GM12865 (cell line): ENCODE data around the gene SCYL2.

Experiments used
- DNase-seq: peaks from one replicate; pipeline ENCODE4 v3.0.0; 2010; ENCODE audit warnings: low read depth
- H3K4me3 ChIP-seq: 2 replicates; pipeline ENCODE4 v1.5.1; 2011; ENCODE audit warnings: mild to moderate bottlenecking, low read depth, low read length, control low read depth
- CTCF ChIP-seq: IDR thresholded peaks from 2 replicates; pipeline ENCODE4 v1.5.1; 2011; ENCODE audit warnings: low read length, control low read depth, low read depth, inconsistent platforms; ENCODE audit not compliant: insufficient read depth; ENCODE audit errors: missing control alignments

SCYL2 gene

GRCh38 chr12:100376161-100376560 is 109.2 kb downstream of the SCYL2 start:
- H3K4me3 ChIP-seq, result no peak overlapping the region
- no peak for DNase-seq
- TF ChIP-seq CTCF, result no peak

- no peak for DNase-seq
- TF ChIP-seq CTCF, result no peak
- H3K4me3 ChIP-seq, result no peak overlapping the region
Observed at GRCh38 chr12:100381379-100381778, 114.4 kb downstream of the SCYL2 start.

GRCh38 chr12:100382338-100382737 is 115.4 kb downstream of the SCYL2 start:
- H3K4me3 ChIP-seq, result no peak overlapping the region
- DNase-seq, result no peak
- TF ChIP-seq CTCF, result no peak

- no peak overlapping the region for H3K4me3 ChIP-seq
- no peak for DNase-seq
- TF ChIP-seq CTCF, result no peak
Observed at GRCh38 chr12:100383586-100384558, 116.9 kb downstream of the SCYL2 start.

- no peak for TF ChIP-seq CTCF
- no peak for DNase-seq
- no peak overlapping the region for H3K4me3 ChIP-seq
Observed at GRCh38 chr12:100384559-100384935, 117.6 kb downstream of the SCYL2 start.

GRCh38 chr12:100388382-100388781 is 121.4 kb downstream of the SCYL2 start:
- no peak for TF ChIP-seq CTCF
- DNase-seq, result no peak
- H3K4me3 ChIP-seq, result no peak overlapping the region
